ENCODE results near the gene ANKFY1.
"Not testable (repeated sequence)": the region's sequence is repeated elsewhere in the genome, so short reads cannot be mapped to it uniquely, and the experiment has no call there.

Gene ANKFY1

DNA sequence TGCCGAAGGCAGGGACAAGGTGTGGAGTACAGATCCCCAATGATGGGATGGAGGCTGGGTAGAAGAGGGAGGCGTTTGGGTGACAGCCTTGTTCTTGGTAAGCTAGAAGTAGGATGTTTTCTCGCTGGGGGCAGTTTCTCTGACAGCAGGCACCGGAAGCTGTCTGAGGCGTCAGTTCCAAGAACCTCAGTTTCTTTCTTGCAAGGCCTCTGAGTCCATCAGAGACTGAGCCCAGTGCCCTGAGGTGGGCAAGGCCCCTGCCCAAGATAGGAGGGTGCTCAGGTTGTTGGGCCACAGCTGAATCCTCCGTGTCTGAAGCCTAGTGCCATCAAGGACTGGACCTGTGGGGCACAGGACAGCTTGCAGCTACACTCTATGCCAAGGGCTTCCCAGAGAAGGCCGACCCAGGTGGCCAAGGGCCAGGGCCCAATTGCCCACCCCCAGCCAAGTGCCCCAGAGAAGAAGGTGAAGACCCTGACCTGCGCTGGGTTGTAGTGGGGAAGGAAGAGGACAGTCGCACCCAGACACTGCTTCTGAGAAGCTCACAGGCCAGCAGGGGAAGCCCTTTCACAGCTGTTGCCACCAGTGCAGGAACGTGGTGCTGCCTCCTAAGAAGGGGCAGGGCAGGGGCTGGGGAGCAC, 107.7 kb downstream of the ANKFY1 start:
- no peak for DNase-seq (ENCODE audit: low read depth)

GRCh38 chr17:4154201-4154600, 109.6 kb downstream of the ANKFY1 start:
- no peak for DNase-seq (ENCODE audit: low read depth)

DNA sequence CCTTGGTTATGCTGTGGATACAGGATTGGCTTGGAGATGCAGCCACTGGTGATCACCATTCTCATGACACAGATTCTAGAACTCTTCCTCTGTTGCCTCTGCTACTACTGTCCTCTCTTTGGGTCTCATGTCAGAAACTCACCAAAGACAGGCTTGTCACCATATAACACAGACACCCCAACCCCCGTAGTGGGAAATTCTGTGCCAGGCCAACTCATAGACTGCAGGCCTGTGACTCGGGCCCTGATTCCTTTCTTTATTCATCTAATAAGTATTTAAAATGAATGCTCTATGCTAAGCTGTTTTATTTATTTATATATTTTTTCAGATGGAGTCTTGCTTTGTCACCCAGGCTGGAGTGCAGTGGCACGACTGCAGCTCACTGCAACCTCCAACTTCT, 111.3 kb downstream of the ANKFY1 start:
- no peak for DNase-seq (ENCODE audit: low read depth)

- DNase-seq (ENCODE audit: low read depth) = no peak
Observed at GRCh38 chr17:4150096-4150495, 113.7 kb downstream of the ANKFY1 start.

DNA sequence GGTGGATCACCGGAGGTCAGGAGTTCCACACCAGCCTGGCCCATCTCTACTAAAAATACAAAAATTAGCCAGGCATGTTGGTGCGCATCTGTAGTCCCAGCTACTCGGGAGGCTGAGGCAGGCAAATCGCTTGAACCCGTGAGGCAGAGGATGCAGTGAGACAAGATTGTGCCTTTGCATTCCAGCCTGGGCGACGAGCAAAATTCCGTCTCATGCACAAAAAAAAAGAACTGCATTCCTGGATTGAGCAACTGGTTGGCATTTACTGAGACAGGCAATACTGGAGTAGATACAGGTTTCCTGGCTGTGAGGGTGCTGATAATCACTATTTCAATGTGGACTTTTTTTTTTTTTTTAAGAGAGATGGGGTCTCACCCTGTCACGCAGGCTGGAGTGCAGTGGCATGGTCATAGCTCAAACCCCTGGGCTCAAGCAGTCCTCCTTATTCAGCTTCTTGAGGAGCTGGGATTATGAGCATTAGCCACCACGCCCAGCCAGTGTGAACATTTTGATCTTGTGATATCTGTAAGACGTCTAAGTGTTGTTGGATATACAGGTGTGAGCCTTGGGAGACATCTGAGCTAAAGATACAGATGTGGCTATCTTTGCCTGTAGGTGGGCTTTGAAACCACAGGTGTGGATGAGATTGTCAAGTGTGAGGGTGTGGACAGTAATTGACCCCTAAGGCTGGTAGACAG, 115.0 kb downstream of the ANKFY1 start:
- no peak for DNase-seq (ENCODE audit: low read depth)

DNA sequence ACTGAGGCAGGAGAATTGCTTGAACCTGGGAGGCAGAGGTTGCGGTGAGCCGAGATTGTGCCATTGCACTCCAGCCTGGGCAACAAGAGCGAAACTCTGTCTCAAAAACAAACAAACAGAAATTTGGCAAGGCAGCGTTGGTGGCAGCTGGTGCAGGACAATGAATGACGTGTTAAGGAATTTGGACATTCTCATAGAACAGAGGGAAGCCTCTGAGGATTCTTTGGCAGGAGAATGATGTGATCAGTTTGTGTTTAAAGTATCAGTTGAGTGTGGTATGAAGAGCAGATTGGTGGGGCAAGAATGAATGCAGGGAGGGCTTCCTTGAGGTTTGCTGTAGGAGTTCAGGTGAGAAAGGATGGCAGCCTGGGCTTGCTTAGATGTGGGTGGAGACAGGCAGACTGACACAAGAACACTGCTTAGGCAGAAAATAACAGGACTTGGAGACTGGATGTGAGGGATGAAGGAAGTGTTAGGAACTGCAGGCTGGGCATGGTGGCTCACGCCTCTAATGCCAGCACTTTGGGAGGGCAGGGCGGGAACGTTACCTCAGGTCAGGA, 115.9 kb downstream of the ANKFY1 start:
- DNase-seq (ENCODE audit: low read depth) = no peak

DNA sequence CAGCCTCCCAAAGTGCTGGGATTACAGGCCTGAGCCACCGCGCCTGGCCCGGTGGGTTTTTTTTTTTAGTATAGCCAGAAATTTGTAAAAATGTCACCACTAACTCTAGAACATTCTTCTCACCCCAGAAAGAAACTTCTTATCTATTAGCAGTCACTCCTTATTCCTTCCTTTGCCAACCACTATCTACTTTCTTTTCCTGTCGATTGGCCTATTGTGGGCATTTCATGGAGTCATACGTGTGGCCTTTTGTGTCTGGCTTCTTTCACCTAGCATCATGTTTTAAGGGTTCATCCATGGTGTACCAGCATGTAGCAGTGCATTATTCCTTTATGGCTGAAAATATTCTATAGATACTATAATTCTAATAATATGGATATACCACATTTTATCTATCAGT, 117.1 kb downstream of the ANKFY1 start:
- DNase-seq (ENCODE audit: low read depth) = no peak

DNA sequence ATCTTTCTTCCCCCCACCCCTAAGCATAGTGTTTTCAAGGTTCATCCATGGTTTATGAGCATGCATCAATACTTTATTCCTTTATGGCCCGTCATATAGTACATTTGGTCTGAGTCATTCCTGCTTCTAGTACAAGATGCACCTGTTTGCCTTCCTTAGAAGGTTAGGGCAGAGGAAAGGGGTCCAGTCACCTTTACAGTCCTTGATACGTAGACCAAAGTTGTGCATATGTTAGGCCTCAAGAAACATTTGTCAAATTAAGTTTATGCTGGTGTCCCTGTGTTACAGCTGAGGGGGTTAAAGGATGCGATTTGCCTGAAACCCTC, 119.4 kb downstream of the ANKFY1 start:
- no peak for DNase-seq (ENCODE audit: low read depth)

- peak; percentile 87 for DNase-seq (ENCODE audit: low read depth)
Observed at GRCh38 chr17:4143563-4144421, 120.0 kb downstream of the ANKFY1 start.

GRCh38 chr17:4142107-4142900, 121.5 kb downstream of the ANKFY1 start:
- peak; percentile 30 for DNase-seq (ENCODE audit: low read depth)

DNA sequence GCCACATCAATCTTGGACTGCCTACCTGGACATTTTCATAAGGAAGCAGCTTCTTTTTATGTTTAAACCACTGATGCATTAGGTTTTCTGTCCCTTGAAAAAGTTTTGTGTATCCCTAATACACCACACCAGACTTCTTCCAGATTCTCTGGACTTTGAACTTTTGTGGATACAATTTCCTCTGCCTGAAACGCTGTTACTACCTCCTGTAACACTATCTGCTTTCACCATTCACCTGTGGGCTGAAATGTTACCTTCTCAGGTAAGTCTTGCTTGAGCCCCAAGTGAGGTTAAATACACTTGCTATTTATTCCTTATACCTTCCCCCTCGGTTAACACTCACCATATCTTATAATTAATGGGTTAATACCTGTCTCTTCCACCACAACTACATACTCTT, 123.7 kb downstream of the ANKFY1 start:
- DNase-seq (ENCODE audit: low read depth) = no peak

- not testable (repeated sequence) for DNase-seq (ENCODE audit: low read depth)
Observed at GRCh38 chr17:4138906-4139526, 124.8 kb downstream of the ANKFY1 start.

DNA sequence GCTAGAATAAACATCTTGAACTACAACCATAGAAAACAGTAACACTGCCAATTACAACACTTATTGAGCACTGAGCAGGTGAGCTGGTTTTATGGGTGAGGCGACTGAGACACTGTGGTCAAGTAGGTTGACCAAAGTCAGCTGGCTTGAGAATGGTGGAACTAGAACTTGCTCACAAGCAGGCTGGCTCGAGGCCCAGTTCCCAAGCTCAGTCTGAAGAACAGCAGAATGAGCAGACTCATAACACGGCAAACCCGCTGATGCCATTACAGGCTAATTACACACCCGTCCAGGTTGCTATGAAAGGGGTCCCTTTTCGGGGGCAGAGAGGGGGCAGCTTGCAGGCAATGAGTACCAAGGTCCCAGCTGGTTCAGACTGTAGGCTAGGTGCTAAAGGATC, 127.4 kb downstream of the ANKFY1 start:
- no peak for DNase-seq (ENCODE audit: low read depth)

GRCh38 chr17:4135489-4135888, 128.3 kb downstream of the ANKFY1 start:
- no peak for DNase-seq (ENCODE audit: low read depth)

GRCh38 chr17:4134721-4135120, 129.1 kb downstream of the ANKFY1 start:
- no peak for DNase-seq (ENCODE audit: low read depth)

DNA sequence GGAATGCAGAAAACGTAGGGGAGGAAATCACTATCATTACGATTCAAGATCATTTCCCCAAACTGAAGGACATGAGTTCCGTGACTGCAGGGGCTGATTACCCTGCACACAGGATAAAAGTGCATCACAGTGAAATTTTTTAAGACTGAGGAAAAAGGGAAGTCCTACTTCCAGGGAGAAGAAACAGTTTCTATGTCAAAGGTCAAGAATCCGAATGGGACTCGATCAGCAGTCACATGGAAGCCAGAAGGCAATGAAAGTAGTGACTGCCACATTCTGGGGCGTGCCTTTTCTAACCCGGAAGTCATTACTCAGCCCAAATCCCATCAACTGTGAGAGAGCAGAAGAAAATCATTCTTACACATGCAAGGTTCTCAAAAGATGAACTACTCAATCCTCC, 133.1 kb downstream of the ANKFY1 start:
- DNase-seq (ENCODE audit: low read depth) = no peak

DNA sequence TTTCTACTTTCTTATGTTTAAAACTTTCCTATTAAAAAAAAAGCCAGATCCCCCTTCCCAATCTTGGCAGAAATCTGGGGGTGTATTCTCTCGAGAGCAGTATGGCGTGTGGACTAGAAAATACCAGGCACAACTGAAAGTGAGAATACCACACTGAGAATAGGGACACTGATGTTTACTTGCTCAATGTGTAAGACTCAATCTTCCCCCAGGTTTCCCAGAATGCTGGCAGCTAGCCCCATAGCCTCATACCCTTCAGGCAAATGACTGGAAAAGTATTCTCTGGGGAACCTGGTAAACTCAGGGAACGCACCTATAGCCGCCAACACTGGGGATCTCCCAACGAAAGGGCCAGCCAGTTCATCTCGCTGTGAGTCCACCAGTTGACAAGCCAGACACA, 136.2 kb downstream of the ANKFY1 start:
- DNase-seq (ENCODE audit: low read depth) = no peak

- no peak for DNase-seq (ENCODE audit: low read depth)
Observed at GRCh38 chr17:4125552-4125951, 138.2 kb downstream of the ANKFY1 start.

DNA sequence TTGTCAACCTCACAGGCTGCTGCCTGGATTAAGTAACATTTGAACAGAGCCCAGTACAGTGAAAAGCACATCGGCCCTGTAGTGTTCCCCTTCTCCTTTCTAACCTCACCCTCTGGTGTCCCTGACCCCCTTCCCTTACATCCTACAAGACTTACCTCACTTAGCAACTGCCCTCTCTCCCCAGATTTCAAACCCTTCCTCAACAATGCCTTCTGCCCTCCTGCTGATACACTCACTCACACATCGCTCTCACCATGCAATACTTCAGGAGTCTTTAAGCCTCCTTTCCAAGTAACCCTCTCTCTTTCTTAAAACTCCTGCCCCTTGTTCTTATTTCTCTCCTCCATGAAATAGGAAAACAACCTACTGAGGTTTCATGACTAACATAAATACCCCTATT, 138.8 kb downstream of the ANKFY1 start:
- no peak for DNase-seq (ENCODE audit: low read depth)

DNA sequence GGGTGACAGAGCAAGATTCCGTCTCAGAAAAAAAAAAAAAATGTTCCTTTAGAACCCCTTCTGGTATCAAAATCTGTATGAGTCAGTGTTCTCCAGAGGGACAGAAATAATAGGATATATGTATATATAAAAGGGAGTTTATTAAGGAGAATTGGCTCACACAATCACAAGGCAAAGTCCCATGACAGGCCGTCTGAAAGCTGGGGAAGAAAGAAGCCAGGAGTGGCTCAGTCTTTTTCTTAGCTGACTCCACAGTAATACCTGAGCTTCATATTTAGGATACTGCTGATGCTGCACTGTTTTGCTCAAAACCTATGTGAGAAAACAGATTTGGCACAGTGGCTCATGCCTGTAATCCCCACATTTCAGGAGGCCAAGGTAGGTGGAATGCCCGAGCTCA, 143.4 kb downstream of the ANKFY1 start:
- no peak for DNase-seq (ENCODE audit: low read depth)

DNA sequence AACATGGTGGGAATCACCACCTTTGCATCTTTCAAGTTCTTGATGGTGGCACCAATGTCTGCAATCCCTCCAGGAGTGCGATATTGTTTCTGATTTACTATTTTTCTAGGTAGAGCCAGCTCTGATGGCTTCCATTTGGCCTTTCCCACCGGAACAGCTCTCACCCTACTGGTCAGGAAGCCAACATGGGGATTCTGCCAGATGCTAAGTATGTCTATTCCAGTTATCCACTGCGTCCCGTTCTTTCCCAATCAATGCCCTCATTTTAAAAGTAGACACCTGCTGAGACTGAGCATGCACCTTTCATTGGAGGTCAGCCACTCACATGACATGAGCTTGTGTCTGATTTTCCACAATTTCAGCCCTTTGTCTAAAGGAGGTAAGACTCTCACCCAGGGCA, 144.5 kb downstream of the ANKFY1 start:
- DNase-seq (ENCODE audit: low read depth) = no peak
